HG02678 (cell line): ENCODE data around the gene PAK5.

Experiments
- ATAC-seq: cut with Tn5 transposase; IDR thresholded peaks from one replicate; pipeline ENCODE4 v1.9.1; 2021; ENCODE audit warnings: mild to moderate bottlenecking, moderate library complexity; ENCODE audit not compliant: unreplicated experiment

The PAK5 gene

DNA sequence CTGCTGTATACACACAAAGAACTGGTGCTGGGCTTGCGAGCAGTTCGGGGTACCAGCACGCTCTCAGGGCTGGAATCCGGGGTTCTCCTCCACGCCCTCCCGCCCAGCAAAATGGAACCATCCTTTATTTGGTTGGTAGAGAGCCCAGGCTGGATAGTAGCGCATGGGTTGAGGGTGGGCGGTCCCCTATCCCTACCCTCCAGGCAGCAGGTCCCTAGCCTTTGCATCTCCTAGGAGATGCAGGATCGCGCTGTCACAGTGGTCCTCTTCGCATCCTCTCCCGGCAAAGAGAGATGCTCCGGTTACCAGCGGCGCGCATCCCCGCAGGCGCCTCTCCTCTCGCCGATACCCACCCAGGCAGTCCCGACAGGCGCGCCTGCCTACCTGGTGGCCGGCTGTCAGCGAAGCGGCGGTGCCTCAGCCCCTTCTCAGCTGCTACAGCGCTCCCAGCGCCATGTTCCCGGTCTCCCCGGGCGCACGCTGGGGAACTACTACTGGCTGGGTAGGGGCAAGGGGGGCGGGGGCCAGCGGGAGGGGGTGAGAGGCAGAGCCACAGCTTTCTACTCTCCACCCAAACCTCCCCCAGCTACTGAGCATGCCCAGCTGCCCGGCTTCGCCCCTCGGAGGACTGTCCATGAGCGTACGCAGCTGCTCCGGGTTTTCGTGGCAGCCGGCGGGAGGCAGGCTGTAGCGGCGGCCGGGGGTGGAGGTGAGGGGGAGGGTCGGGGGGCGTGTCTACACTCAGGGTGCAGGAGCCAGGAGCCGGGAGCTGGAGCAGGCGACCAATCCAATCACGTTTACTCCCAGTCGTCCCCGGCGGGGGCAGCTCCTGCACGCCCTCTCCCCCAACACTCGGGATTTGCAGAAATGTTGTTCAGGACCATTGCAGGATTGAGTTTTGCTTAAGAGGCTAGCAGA lies at the start of gene PAK5:
TSS of gene PAK5 (minus strand) at position 699 of the 918 bp plus-strand sequence. CDS start 194,748 bp downstream, outside the sequence.
- ATAC-seq, result no peak

DNA sequence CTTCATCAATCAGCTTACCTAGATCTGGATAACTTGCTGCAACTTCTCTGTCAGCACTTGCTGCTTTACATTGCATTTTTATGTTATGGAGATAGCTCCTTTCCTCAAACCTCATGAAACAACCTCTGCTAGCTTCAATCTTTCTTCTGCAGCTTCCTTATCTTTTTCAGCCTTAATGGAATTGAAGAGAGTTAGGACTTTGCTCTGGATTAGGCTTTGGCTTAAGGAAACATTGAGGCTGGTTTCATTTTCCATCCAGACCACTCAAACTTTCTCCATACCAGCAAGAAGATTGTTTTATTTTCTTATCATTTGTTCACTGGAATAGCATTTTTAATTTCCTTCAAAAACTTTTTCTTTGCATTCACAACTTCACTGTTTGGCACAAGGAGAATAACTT lies 48.8 kb upstream of the PAK5 start:
- no peak for ATAC-seq

DNA sequence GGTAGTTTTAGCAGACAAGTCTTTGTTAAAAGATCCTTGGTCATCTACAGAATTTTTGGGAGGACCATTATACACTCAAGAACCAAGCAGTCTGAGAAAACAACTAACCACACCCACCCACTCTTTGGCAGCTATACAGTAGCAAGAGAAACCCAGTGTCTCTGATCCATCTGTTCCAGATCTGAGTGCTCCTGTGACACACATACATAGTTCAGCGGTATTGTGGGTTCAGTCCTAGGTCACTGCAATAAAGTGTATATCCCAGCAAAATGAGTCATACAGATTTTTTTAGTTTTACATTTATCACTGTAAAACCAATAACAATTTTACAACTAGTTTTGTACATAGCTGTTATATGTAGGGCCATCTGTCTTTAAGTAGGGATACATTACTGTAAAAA lies 47.4 kb upstream of the PAK5 start:
- no peak for ATAC-seq

DNA sequence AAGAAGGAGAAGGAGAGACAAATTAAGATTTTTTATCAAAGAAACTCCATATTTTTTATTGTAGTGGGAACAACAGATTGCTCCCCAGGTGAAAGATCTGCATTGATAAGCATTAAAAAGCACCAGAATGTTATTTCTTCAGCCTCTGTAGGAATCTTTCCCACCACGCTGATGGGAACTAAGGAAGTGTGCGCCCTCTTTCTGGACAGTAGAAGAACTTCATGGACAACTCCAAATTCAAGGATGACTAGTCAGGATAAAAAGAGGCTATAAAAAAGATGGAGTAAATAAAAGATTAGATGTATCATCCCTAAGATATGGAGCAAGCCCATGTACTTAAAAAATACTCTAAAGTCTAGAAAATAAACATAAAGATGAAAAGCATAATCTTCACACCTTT lies 45.8 kb upstream of the PAK5 start:
- no peak for ATAC-seq

DNA sequence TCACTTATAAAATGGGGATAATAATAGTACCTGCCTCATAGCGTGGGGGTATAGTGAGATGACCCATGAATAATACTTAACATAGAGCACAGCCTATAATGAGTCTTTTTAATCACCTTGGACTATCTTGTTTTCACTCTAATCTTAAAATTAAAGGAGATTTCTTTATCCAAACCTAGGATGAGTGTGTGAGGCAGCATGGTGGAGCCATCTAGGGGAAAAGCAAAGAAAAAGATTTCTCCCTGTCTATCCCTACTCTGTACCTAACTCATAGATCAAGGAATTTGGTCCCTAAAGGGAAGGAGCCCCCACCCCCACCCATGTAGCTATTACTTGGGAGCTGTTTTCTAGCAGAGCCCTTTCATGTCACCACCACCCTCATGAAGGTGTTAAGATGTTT lies 45.2 kb upstream of the PAK5 start:
- ATAC-seq, result no peak

DNA sequence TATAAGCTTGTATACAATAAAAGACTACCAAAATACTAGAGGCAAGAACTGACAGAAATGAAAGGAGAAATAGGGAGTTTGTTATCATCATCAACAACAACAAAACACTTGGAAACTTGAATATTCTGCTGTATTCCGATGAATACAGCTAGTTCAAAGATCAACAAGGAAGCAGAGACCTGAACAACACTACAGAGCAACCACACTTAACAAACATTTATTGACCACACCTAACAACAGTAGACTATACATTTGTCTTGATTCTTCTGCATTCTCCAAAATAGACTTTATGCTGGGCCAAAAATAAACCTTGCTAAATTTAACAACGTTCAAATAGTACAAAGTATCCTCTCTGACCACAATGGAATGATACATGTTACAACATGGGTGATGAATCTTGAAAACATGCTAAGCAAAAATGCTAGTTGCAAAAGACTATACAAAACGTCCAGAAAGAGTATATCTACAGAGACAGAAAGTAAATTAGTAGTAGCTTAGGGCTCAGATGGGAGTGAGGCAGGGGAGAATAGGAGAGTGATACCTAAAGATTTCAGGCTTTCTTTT lies 39.1 kb upstream of the PAK5 start:
- no peak for ATAC-seq

DNA sequence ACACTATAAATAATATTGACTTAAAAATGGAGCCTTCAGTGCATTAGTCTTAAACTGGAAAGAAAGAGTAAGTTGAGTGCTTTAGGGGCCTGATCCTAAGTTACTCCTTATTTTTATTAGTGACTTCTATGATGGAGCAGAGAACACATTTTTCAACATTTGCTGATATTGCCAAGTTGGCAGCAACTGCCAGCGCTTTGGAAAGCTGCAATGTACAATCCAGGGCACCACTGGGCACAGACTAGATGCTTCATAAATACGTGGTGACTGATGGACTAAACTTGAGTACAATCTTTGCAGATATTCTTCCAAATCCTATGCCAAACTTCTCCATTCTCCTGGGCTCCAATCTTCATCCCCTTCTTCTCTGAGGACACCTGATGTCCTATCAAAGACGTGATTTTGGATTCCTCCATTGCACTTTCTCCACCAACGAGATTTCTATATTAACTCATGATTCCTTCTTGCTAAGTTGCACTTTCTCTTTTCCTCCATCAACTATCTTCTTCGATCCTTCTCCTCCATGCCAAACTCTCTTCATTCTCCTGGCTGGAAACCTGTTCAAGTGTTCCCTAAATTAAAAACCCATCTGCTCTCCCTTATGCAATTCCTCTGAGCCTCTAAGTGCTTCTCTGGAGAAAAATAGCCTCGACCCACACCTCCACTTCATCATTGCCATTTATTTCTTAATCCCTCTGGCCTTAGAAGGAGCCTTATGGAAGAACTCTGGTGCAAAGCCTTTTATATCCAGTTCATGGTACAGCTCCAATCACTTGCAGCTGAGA lies 28.5 kb upstream of the PAK5 start:
- no peak for ATAC-seq

DNA sequence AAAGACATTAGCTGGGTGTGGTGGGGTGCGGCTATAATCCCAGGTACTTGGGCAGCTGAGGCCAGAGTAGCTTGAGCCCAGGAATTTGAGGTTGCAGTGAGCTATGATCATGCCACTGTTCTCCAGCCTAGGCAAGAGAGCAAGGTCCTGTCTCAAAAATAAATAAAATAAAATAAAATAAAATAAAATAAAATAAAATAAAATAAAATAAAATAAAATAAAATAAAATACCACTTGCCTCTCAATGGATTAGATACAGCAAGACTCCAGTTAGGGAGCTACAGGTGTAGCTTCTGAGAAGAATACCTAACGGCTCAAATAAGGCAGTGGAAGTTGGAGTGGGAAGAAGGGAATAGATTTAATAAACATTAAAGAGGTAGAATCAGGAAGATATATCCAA lies 13.7 kb upstream of the PAK5 start:
- no peak for ATAC-seq

DNA sequence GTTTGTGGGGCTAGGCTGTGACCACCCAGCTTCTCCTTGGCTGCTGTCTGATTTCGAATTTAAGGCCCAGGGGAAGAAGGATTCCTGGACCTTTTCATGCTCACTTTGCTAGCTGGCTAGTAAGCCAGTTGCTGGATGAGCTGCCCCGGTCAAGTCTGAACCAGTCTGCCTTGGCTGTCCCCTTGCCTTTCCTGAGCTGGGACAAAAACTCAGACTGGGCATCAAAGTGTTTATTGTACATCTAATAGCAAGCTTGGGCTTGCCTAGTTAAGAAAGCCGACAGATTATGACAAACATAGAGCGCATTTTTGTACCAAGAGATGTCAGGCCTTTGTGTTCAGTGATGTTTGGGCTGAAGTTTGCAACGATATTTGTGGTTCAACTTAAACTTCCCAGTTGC lies 750 bp upstream of the PAK5 start:
- ATAC-seq, result no peak

GRCh38 chr20:9838035-9838377 lies 870 bp downstream of the PAK5 start:
- ATAC-seq, result no peak

DNA sequence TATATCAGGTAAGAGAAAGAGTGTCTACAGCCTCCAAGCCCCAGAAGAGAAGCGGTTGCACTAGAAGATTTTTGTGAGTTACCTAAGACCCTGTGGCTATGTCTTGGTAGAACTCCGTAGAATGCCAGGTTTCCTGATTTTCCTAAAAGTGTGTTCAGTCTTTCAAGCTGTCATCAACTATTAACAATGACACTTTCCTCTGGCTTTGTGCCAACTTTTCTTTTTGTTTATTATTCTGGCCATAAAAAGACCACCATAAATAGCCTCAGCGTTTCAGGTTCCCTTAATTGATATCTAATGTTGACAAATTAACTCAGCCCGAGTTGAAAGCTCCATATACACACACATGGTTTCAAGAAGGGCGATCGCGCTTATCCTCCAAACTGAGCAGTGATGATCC lies 1.2 kb downstream of the PAK5 start:
- ATAC-seq, result no peak

- no peak for ATAC-seq
Measured at GRCh38 chr20:9835302-9835701, 3.6 kb downstream of the PAK5 start.

- no peak for ATAC-seq
Measured at GRCh38 chr20:9831032-9831431, 7.8 kb downstream of the PAK5 start.

DNA sequence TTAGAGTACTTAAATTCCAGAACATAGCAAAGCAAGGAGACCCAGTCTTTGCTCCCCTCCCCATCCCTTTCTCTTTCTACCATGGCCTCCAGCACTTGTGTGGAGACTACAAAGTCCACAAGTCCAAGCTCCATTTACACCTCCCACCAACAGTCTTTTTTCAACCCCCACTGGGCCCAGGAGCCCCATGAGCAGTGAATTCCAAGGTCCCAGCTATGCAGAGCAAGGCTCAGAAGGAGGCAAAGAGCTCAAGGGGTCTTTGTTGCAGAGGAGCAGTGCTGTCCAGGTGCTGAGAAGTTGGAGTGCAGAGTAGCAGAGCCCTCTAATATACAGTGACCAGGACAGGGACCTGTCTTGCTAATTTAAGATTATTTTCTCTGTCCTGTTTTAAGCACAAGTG lies 9.0 kb downstream of the PAK5 start:
- ATAC-seq, result no peak

DNA sequence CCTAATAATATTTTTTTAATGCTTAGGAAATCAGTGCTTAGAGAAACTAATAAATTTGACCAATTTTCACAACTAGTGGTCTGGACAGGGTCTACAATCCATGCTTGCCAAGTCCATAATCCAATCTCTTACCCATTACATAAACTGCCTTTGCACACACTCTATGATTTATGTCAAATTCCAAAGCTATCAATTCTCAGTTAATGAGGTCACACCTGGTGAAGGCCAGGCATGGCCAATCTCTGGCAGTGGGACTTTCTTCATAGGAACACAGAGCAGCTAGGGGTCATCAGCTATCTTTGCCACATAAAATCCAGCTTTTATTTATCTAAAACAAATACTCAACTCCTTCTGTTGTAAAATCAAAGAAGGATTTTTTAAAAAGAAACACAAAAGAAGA lies 21.2 kb downstream of the PAK5 start:
- ATAC-seq, result no peak

- ATAC-seq, result no peak
Measured at GRCh38 chr20:9815632-9816031, 23.2 kb downstream of the PAK5 start.

- ATAC-seq, result no peak
Measured at GRCh38 chr20:9810738-9811137, 28.1 kb downstream of the PAK5 start.

GRCh38 chr20:9809271-9809670 lies 29.6 kb downstream of the PAK5 start:
- ATAC-seq, result no peak

DNA sequence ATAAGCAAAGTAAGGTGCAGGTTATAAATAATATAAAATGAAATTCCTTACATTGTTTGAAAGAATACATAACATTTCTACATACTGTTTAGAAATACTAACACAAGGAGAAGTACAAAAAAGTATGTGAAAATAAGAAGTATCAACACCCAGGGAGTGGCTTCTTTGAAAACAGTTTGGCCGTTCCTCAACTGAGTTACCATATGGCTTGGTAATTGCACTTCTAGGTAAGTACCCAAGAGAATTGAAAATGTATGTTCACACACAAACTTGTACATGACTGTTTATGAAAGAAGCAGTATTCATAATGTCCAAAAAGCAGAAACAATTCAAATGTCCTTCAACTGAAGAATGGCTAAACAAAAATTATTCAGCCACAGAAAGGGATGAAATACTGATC lies 30.7 kb downstream of the PAK5 start:
- ATAC-seq, result no peak

DNA sequence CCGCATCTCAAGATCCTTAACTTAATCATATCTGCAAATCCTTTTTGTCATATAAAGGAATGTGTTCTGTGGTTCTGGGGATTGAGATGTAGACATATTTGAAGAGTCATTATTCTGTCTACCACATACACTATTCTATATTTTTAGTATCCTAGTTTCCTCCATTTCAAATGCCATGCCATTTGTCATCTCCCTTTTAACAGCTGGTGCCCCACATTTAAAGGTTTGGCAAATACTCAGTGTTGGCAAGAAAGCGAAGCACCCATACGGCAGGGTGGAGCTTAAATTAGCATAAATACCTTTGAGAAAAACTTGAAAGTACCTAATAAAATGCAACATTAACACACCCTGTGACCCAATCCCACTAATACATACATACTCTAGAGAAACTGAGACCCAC lies 31.7 kb downstream of the PAK5 start:
- ATAC-seq, result no peak

- ATAC-seq, result no peak
Measured at GRCh38 chr20:9800421-9800820, 38.5 kb downstream of the PAK5 start.

- no peak for ATAC-seq
Measured at GRCh38 chr20:9794831-9795230, 44.0 kb downstream of the PAK5 start.
